ENCODE results near the gene CNTNAP2. TPM values are rescaled to one million over a fixed set of nuclear protein-coding genes. Genes with fewer than 3 reads are reported as not detected.

The CNTNAP2 gene
- total and polyA plus RNA-seq, 3 donors from 2014 or later: 4.3 to 6.1 (median 4.4) TPM

DNA sequence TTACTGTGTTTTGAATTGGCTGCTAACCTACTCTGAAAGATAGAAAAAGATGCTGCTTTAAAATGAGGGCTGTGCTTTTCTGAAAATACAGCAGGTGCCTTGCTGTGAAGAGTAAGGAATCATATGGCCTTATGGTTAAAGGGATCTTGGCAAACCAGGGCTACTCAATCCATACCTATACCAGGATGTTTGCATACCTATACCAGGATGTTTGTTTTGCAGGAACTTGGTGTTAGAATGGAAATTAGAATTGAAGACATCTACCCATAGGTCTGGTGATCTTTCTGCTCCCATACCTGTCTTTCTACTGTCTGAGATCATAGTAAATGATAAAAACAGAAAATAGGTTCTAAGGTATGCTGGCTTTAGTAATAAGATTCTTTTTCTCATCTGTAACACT, 2273.8 kb downstream of the CNTNAP2 start:
- intact Hi-C loops (cut with DNase I; ENCODE audit: low total_unique reads): no loop called here
- H3K36me3 ChIP-seq (ENCODE audit: low read depth, missing control alignments): no peaks in the 10 kb centered on the region
- H3K27me3 ChIP-seq: no peaks in the 10 kb centered on the region
- no peaks in the 10 kb centered on the region for H3K4me1 ChIP-seq
- no peak for TF ChIP-seq POLR2A (IDR thresholded peaks at IDR 0.05)
- TF ChIP-seq, protein P1, sequence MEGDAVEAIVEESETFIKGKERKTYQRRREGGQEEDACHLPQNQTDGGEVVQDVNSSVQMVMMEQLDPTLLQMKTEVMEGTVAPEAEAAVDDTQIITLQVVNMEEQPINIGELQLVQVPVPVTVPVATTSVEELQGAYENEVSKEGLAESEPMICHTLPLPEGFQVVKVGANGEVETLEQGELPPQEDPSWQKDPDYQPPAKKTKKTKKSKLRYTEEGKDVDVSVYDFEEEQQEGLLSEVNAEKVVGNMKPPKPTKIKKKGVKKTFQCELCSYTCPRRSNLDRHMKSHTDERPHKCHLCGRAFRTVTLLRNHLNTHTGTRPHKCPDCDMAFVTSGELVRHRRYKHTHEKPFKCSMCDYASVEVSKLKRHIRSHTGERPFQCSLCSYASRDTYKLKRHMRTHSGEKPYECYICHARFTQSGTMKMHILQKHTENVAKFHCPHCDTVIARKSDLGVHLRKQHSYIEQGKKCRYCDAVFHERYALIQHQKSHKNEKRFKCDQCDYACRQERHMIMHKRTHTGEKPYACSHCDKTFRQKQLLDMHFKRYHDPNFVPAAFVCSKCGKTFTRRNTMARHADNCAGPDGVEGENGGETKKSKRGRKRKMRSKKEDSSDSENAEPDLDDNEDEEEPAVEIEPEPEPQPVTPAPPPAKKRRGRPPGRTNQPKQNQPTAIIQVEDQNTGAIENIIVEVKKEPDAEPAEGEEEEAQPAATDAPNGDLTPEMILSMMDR (IDR thresholded peaks at IDR 0.05): no peak
- H3K4me3 ChIP-seq: no peak overlapping the region
- H3K9me3 ChIP-seq: no peaks in the 10 kb centered on the region
- no peak for DNase-seq
- H3K27ac ChIP-seq: no peak overlapping the region

DNA sequence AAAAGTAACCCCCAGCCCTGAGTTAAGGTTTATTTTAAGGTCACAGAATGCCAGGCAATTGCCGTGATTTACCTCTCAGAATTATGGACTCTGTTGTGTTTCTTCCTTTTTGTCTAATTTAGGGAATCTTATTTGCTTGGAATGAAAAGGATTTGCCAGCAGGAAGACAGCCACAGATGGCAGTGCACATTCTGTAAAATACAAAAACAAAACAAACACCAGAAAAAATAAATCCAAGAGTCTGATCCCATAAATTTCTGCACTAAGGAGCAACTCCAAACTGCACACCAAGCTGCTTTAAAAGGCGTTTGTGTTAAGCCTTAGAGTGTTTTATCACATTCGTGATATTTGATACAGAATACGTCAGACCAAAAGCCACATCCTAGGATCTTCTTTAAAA, 2275.0 kb downstream of the CNTNAP2 start:
- Histone ChIP-seq H3K27ac (no peak overlapping the region), H3K36me3 (ENCODE audit: low read depth, missing control alignments) (no peaks in the 10 kb centered on the region), H3K4me3 (no peak overlapping the region), H3K27me3 (no peaks in the 10 kb centered on the region), H3K9me3 (no peaks in the 10 kb centered on the region), H3K4me1 (no peaks in the 10 kb centered on the region)
- intact Hi-C loops (cut with DNase I; ENCODE audit: low total_unique reads): no loop called here
- 55 to 70% methylated on average over 4 of the region's 4 CpGs for WGBS, 2 donors
- no peak for DNase-seq
- no peak for TF ChIP-seq POLR2A (IDR thresholded peaks at IDR 0.05)
- TF ChIP-seq, protein P1 (IDR thresholded peaks at IDR 0.05): no peak

DNA sequence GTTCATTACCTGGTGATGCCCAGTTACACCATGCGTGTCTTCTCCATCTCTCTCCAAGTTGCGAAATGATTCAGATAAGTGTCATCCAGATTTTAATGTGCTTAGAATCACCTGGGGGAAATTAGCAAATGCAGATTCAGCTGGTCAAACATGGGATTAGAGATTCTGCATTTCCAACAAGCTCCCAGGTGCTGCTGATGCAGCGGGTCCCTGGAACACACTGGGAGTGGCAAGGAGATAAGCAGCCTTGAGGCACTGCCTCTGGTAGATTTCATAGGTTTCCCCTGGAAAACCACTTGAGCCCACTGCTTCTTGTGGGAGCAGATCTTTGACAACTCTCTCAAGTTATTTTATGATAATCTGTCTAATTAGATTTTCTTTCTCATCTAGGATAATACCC, 2278.0 kb downstream of the CNTNAP2 start:
- WGBS, 2 donors: 88 to 94% methylated on average over 3 of the region's 3 CpGs
- TF ChIP-seq, protein P1 (IDR thresholded peaks at IDR 0.05): no peak
- no peak for TF ChIP-seq POLR2A (IDR thresholded peaks at IDR 0.05)
- Histone ChIP-seq H3K27me3 (no peaks in the 10 kb centered on the region), H3K36me3 (ENCODE audit: low read depth, missing control alignments) (no peaks in the 10 kb centered on the region), H3K9me3 (no peaks in the 10 kb centered on the region), H3K27ac (no peak overlapping the region), H3K4me1 (no peaks in the 10 kb centered on the region), H3K4me3 (no peak overlapping the region)
- intact Hi-C loops (cut with DNase I; ENCODE audit: low total_unique reads): no loop called here
- DNase-seq: no peak

DNA sequence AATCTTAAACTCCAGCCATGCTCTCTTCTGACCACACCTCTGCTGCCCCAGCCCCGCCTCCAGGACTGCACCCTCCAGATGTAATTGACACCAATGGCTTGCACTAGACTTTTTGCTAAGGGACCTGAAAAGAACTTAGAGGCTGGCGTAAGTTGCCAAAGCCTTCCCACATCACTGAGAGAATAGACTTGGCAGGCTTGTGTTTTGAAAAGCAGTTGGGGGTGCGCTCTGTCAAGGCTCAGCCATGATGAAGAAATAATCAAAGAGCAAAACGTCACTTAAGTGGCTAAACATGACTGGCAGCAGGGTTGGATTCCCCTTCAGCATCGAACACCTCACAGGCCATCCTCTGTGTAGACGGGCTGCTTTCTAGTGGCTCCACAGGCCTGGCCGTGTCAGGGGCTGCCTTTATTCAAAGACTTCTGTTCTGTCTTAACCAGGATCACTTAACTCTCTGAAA, 2278.8 kb downstream of the CNTNAP2 start:
- Histone ChIP-seq H3K4me3 (no peak overlapping the region), H3K4me1 (no peaks in the 10 kb centered on the region), H3K27ac (no peak overlapping the region), H3K36me3 (ENCODE audit: low read depth, missing control alignments) (no peaks in the 10 kb centered on the region), H3K9me3 (no peaks in the 10 kb centered on the region), H3K27me3 (no peaks in the 10 kb centered on the region)
- WGBS, 2 donors: 54 to 70% methylated on average over 7 of the region's 7 CpGs
- intact Hi-C loops (cut with DNase I; ENCODE audit: low total_unique reads): no loop called here
- no peak for DNase-seq
- no peak for TF ChIP-seq POLR2A (IDR thresholded peaks at IDR 0.05)
- TF ChIP-seq, protein P1 (IDR thresholded peaks at IDR 0.05): no peak

DNA sequence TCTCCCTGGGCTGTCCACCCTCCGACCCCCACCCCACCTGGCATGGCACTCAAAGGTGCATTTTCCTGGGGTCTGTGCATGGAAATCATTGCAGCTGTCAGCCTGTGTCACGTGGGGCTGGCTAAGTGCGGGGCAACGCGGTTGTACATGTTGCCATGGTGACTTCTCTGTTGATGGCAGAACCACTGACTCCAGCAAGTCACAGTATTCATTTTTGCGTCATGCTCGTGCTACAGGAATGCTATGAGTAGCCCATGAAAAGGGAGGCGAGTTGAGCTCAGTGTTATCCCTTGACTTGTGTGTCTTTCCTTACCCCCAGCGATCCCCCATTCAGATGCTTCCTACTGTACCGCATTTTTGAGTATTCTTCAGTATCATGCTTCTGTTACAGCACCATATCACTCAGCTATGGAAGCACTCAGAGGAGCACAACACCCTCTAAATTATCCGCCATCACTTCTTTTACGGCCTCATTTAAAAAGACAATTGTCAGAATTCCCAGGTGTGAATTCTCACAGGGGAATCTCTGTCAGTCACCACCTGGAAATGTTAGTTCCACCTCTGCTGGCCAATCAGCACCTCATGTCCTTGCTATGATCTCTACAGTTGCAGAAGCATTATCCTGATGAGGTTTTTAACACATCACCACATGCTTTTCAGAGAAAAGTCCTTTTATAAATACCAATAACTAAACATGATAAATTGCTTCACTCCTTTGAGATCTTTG, 2279.6 kb downstream of the CNTNAP2 start:
- TF ChIP-seq, protein P1 (IDR thresholded peaks at IDR 0.05): no peak
- TF ChIP-seq POLR2A (IDR thresholded peaks at IDR 0.05): no peak
- H3K4me3 ChIP-seq: no peak overlapping the region
- no peak overlapping the region for H3K27ac ChIP-seq
- no peaks in the 10 kb centered on the region for H3K4me1 ChIP-seq
- no peaks in the 10 kb centered on the region for H3K9me3 ChIP-seq
- 54 to 58% methylated on average over 12 of the region's 12 CpGs for WGBS, 2 donors
- intact Hi-C loops (cut with DNase I; ENCODE audit: low total_unique reads): no loop called here
- H3K27me3 ChIP-seq: no peaks in the 10 kb centered on the region
- no peak for DNase-seq
- no peaks in the 10 kb centered on the region for H3K36me3 ChIP-seq (ENCODE audit: low read depth, missing control alignments)

All from testis (tissue), 3 donors.